Measurements from ENCODE around the gene RTKN. TPM values are rescaled to one million over a fixed set of nuclear protein-coding genes. Genes with fewer than 3 reads are reported as not detected.
"Not testable (repeated sequence)": the region's sequence is repeated elsewhere in the genome, so short reads cannot be mapped to it uniquely, and the experiment has no call there.

The RTKN gene
- total RNA-seq, 1 donor from 2014 or later = 27.5 TPM

GRCh38 chr2:74462054-74462785, 20.5 kb upstream of the RTKN start:
- Histone ChIP-seq H3K27ac (no peak overlapping the region), H3K27me3 (ENCODE audit: low read depth) (no peaks in the 10 kb centered on the region), H3K4me1 (peaks cover 37% of the 10 kb centered on the region), H3K36me3 (peaks cover 24% of the 10 kb centered on the region), H3K9me3 (no peaks in the 10 kb centered on the region), H3K4me3 (no peak overlapping the region)
- intact Hi-C loops (cut with DNase I) = no loop called here
- ATAC-seq = no peak
- no peak for DNase-seq
- TF ChIP-seq, protein P1, sequence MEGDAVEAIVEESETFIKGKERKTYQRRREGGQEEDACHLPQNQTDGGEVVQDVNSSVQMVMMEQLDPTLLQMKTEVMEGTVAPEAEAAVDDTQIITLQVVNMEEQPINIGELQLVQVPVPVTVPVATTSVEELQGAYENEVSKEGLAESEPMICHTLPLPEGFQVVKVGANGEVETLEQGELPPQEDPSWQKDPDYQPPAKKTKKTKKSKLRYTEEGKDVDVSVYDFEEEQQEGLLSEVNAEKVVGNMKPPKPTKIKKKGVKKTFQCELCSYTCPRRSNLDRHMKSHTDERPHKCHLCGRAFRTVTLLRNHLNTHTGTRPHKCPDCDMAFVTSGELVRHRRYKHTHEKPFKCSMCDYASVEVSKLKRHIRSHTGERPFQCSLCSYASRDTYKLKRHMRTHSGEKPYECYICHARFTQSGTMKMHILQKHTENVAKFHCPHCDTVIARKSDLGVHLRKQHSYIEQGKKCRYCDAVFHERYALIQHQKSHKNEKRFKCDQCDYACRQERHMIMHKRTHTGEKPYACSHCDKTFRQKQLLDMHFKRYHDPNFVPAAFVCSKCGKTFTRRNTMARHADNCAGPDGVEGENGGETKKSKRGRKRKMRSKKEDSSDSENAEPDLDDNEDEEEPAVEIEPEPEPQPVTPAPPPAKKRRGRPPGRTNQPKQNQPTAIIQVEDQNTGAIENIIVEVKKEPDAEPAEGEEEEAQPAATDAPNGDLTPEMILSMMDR (IDR thresholded peaks at IDR 0.05) = no peak

GRCh38 chr2:74461187-74462053, 19.7 kb upstream of the RTKN start:
- intact Hi-C loops (cut with DNase I) = no loop called here
- H3K4me3 ChIP-seq = no peak overlapping the region
- peaks cover 45% of the 10 kb centered on the region for H3K4me1 ChIP-seq
- no peak overlapping the region for H3K27ac ChIP-seq
- DNase-seq (no peak), ATAC-seq (no peak)
- H3K9me3 ChIP-seq = no peaks in the 10 kb centered on the region
- TF ChIP-seq, protein P1 (IDR thresholded peaks at IDR 0.05) = no peak
- H3K27me3 ChIP-seq (ENCODE audit: low read depth) = no peaks in the 10 kb centered on the region
- H3K36me3 ChIP-seq = peaks cover 24% of the 10 kb centered on the region

- H3K27me3 ChIP-seq (ENCODE audit: low read depth); DNase-seq; H3K4me3 ChIP-seq; H3K27ac ChIP-seq; ATAC-seq; intact Hi-C loops (cut with DNase I); H3K9me3 ChIP-seq: not testable (repeated sequence)
- Histone ChIP-seq H3K36me3 (peaks cover 24% of the 10 kb centered on the region), H3K4me1 (peaks cover 51% of the 10 kb centered on the region)
Observed at GRCh38 chr2:74460187-74460586, 18.4 kb upstream of the RTKN start.

DNA sequence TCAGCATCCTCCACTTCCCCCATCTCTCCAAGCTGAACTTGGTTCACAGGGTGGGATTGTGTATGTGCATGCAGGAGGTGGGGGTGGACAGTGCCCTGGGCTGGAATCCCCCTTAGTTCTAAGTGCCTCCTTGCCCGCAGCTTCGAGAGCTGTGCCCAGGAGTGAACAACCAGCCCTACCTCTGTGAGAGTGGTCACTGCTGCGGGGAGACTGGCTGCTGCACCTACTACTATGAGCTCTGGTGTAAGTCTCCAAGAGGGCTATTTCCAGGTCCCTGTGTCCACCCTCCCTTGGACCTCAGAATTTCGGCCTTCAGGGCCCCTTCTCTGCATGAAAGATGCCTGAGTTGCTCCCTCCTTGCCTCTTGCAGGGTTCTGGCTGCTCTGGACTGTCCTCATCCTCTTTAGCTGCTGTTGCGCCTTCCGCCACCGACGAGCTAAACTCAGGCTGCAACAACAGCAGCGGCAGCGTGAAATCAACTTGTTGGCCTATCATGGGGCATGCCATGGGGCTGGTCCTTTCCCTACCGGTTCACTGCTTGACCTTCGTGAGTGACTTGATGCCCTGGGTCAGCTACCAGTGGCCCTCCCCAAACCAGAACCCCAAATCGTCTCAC, 17.9 kb upstream of the RTKN start:
- H3K27me3 ChIP-seq (ENCODE audit: low read depth); ATAC-seq; H3K27ac ChIP-seq; H3K9me3 ChIP-seq; intact Hi-C loops (cut with DNase I); DNase-seq; H3K4me3 ChIP-seq: not testable (repeated sequence)
- Histone ChIP-seq H3K36me3 (peaks cover 24% of the 10 kb centered on the region), H3K4me1 (peaks cover 51% of the 10 kb centered on the region)

DNA sequence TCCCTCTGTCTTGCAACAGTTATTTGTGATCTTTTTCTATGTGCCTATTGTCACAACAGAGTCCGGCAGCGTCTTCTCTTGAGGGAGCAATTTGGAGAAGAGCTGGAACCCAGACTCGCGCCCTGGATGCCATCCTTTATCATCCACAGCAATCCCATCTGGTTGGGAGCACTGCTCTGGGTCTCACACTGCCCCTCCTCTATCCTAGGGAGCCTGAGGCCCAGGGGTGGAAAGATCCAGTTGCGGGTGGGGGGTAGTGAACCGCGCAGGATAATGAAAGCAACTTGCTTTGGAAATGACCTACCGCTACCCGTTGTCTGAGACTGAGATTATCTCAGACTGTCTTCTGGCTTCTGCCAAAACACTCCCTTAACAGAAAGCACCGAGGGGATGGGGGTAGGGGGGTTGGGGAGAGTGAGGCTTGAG, 17.2 kb upstream of the RTKN start:
- intact Hi-C loops (cut with DNase I) = no loop called here
- peak overlapping the region; percentile 81 for H3K27ac ChIP-seq
- peaks cover 44% of the 10 kb centered on the region for H3K4me1 ChIP-seq
- ATAC-seq (no peak), DNase-seq (no peak)
- peaks cover 24% of the 10 kb centered on the region for H3K36me3 ChIP-seq
- no peaks in the 10 kb centered on the region for H3K27me3 ChIP-seq (ENCODE audit: low read depth)
- H3K4me3 ChIP-seq = peak overlapping the region; percentile 74
- TF ChIP-seq, protein P1 (IDR thresholded peaks at IDR 0.05) = no peak
- H3K9me3 ChIP-seq = no peaks in the 10 kb centered on the region

GRCh38 chr2:74458132-74458937, 16.6 kb upstream of the RTKN start, which contains the start of gene WBP1:
WBP1 (plus strand) TSS chr2:74458438; CDS start chr2:74458603, 165 bp downstream.
- peaks cover 38% of the 10 kb centered on the region for H3K4me1 ChIP-seq
- H3K9me3 ChIP-seq = no peaks in the 10 kb centered on the region
- DNase-seq (peak; percentile 100), ATAC-seq (peak; percentile 95 to 96)
- intact Hi-C loops (cut with DNase I) = no loop called here
- H3K27me3 ChIP-seq (ENCODE audit: low read depth) = no peaks in the 10 kb centered on the region
- peak within 1 kb of the TSS; percentile 97 for H3K27ac ChIP-seq
- peaks cover 24% of the 10 kb centered on the region for H3K36me3 ChIP-seq
- H3K4me3 ChIP-seq = peak within 1 kb of the TSS; percentile 74
- TF ChIP-seq, protein P1 (IDR thresholded peaks at IDR 0.05) = no peak
